A549 (cell line): ENCODE measurements around the gene ATXN10.

Experiments used
- CHD2 ChIP-seq: fragments of 150-350 bp; IDR thresholded peaks from 2 replicates; pipeline ENCODE4 v1.6.1; 2014; ENCODE audit warnings: low read length; ENCODE audit not compliant: partially characterized antibody
- JUN ChIP-seq, 2 experiments: fragments of >200 bp; sonication (Bioruptor Twin); formaldehyde crosslinking; IDR thresholded peaks; 2 replicates in 1 of 2; 3 replicates in 1 of 2; pipeline ENCODE4 v1.6.1; 2016 to 2017
- MAZ ChIP-seq: fragments of 150-350 bp; IDR thresholded peaks from 2 replicates; pipeline ENCODE4 v1.6.1; 2014; ENCODE audit warnings: antibody characterized with exemption, low read depth, low read length, borderline replicate concordance
- MYC ChIP-seq: IDR thresholded peaks from 2 replicates; pipeline ENCODE4 v1.6.1; 2012; ENCODE audit warnings: mild to moderate bottlenecking, inconsistent platforms, low read length, improper control_type of control experiment, borderline replicate concordance
- NR3C1 ChIP-seq: fragments of >200 bp; sonication (Bioruptor Twin); formaldehyde crosslinking; IDR thresholded peaks from 3 replicates; pipeline ENCODE4 v1.6.1; 2017
- POLR2A ChIP-seq: IDR thresholded peaks from 2 replicates; pipeline ENCODE4 v1.6.1; 2012; ENCODE audit warnings: mild to moderate bottlenecking, low read length
- REST ChIP-seq: fragments of 200-600 bp; sonication (generic); IDR thresholded peaks from 2 replicates; pipeline ENCODE4 v1.6.1; 2016; ENCODE audit warnings: antibody characterized with exemption, mild to moderate bottlenecking, moderate library complexity
- USF2 ChIP-seq: fragments of 450-650 bp; IDR thresholded peaks from 2 replicates; pipeline ENCODE4 v1.6.1; 2014; ENCODE audit warnings: antibody characterized with exemption
- TF ChIP-seq, protein P1 (sequence below): fragments of >200 bp; sonication (Bioruptor Twin); formaldehyde crosslinking; IDR thresholded peaks from 3 replicates; pipeline ENCODE4 v1.5.1; 2016
- TF ChIP-seq, protein P2 (sequence below): IDR thresholded peaks from 2 replicates; pipeline ENCODE4 v1.6.1; 2012

DNA sequence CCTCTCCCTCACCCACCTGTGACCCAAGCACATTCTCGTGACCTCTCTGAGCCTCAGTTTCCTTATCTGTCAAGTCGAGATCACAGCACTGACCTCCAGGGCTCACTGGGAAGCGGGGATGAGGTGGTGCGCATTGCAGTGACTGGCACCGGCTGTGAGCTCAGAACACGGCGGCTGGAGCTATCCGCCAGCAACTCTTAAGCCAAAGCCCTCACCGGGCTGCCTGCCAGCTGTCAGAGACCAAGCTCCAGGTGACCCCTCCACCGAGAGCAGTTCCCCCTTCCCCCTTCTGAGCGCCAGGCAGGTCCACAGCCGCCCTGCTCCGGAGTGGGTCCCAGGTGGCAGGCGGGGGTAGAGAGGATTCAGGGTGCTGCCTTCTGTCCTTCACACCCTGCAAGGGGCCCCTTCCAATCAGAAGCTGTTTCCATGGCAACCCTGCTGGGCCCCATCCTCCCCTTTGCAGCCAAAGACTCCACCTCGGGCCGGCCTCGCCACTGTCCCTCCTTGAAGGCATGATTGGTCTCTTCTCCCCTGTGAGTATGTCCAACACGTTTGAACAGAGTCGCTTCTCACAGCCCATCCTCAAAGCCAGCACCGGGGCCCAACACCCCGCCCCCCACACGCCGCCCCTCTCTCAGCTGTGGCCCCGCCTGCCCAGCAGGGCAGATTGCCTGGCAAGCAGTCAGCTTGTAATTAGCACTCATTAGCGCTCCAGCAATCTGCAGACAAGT lies 206.6 kb downstream of the ATXN10 start:
- TF ChIP-seq, protein P1, sequence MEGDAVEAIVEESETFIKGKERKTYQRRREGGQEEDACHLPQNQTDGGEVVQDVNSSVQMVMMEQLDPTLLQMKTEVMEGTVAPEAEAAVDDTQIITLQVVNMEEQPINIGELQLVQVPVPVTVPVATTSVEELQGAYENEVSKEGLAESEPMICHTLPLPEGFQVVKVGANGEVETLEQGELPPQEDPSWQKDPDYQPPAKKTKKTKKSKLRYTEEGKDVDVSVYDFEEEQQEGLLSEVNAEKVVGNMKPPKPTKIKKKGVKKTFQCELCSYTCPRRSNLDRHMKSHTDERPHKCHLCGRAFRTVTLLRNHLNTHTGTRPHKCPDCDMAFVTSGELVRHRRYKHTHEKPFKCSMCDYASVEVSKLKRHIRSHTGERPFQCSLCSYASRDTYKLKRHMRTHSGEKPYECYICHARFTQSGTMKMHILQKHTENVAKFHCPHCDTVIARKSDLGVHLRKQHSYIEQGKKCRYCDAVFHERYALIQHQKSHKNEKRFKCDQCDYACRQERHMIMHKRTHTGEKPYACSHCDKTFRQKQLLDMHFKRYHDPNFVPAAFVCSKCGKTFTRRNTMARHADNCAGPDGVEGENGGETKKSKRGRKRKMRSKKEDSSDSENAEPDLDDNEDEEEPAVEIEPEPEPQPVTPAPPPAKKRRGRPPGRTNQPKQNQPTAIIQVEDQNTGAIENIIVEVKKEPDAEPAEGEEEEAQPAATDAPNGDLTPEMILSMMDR: no peak
- TF ChIP-seq POLR2A (no peak), NR3C1 (no peak), USF2 (no peak), CHD2 (no peak), MAZ (no peak), JUN (IDR thresholded peaks at IDR 0.05) (no peak), MYC (no peak), REST (no peak)
- TF ChIP-seq, protein P2, sequence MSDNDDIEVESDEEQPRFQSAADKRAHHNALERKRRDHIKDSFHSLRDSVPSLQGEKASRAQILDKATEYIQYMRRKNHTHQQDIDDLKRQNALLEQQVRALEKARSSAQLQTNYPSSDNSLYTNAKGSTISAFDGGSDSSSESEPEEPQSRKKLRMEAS: no peak
